HEK293 (cell line): ENCODE data around the gene KLC3.

Source experiments
- CTCF ChIA-PET: fragments of 350-600 bp; formaldehyde crosslinking; extraction: SDS; loops from one replicate; lab custom pipeline; 2021; ENCODE audit warnings: antibody characterized with exemption; lab: Yijun Ruan, JAX
- POLR2A ChIA-PET: fragments of 300-600 bp; formaldehyde crosslinking; extraction: SDS; loops from one replicate; lab custom pipeline; 2020; ENCODE audit warnings: antibody characterized with exemption, inconsistent platforms; lab: Yijun Ruan, JAX
- H3K27ac ChIP-seq: fragments of 200-500 bp; sonication (Bioruptor generic); 2 replicates; pipeline ENCODE4 v1.5.1; 2014; ENCODE audit warnings: low read depth, low read length, control low read depth, inconsistent platforms; ENCODE audit errors: extremely low read depth
- H3K36me3 ChIP-seq, 2 experiments: fragments of 200-500 bp in 1 of 2; sonication (Bioruptor generic) in 1 of 2; 1 replicate in 1 of 2; 2 replicates in 1 of 2; pipeline ENCODE4 v1.5.1; 2014 to 2017; ENCODE audit warnings: inconsistent platforms in 2 of 2, low read length in 2 of 2; ENCODE audit not compliant: control insufficient read depth in 2 of 2, insufficient read depth in 1 of 2
- H3K4me1 ChIP-seq: fragments of 200-500 bp; sonication (Bioruptor generic); 2 replicates; pipeline ENCODE4 v1.5.1; 2014; ENCODE audit warnings: mild to moderate bottlenecking, low read length, inconsistent platforms; ENCODE audit not compliant: control insufficient read depth, insufficient read depth
- H3K4me3 ChIP-seq: 2 replicates; pipeline ENCODE4 v1.5.1; 2011; ENCODE audit warnings: low read depth, mild to moderate bottlenecking, control low read depth, low read length, moderate library complexity
- H3K9me3 ChIP-seq: fragments of 200-500 bp; sonication (Bioruptor generic); 2 replicates; pipeline ENCODE4 v1.5.1; 2014; ENCODE audit warnings: low read depth, low read length, inconsistent platforms; ENCODE audit not compliant: control insufficient read depth, insufficient read depth
- GLIS2 ChIP-seq: fragments of 450-650 bp; formaldehyde crosslinking; IDR thresholded peaks from 2 replicates; pipeline ENCODE4 v1.5.1; 2016; ENCODE audit warnings: missing biosample characterization, missing genetic modification characterization
- ZFHX2 ChIP-seq: fragments of 450-650 bp; formaldehyde crosslinking; conservative IDR thresholded peaks from 2 replicates; pipeline ENCODE4 v1.5.1; 2016; ENCODE audit warnings: missing biosample characterization, missing genetic modification characterization
- ZNF114 ChIP-seq: fragments of 450-650 bp; formaldehyde crosslinking; IDR thresholded peaks from 2 replicates; pipeline ENCODE4 v1.5.0; 2017; ENCODE audit warnings: missing biosample characterization, missing genetic modification characterization
- ZNF16 ChIP-seq: fragments of 450-650 bp; formaldehyde crosslinking; IDR thresholded peaks from 2 replicates; pipeline ENCODE4 v1.5.1; 2016; ENCODE audit warnings: low read depth, missing biosample characterization, missing genetic modification characterization
- ZNF175 ChIP-seq: fragments of 450-650 bp; formaldehyde crosslinking; IDR thresholded peaks from 2 replicates; pipeline ENCODE4 v1.5.1; 2016; ENCODE audit warnings: missing biosample characterization, missing genetic modification characterization
- ZNF214 ChIP-seq: fragments of 450-650 bp; formaldehyde crosslinking; IDR thresholded peaks from 2 replicates; pipeline ENCODE4 v1.5.1; 2017; ENCODE audit warnings: missing biosample characterization, mild to moderate bottlenecking, missing genetic modification characterization, borderline replicate concordance
- ZNF266 ChIP-seq: fragments of 450-650 bp; formaldehyde crosslinking; IDR thresholded peaks from 2 replicates; pipeline ENCODE4 v1.5.1; 2016; ENCODE audit warnings: missing biosample characterization, missing genetic modification characterization, low read depth
- ZNF280C ChIP-seq: fragments of 450-650 bp; formaldehyde crosslinking; IDR thresholded peaks from 2 replicates; pipeline ENCODE4 v1.5.1; 2016; ENCODE audit warnings: missing biosample characterization, missing genetic modification characterization
- ZNF280D ChIP-seq: fragments of 450-650 bp; formaldehyde crosslinking; IDR thresholded peaks from 2 replicates; pipeline ENCODE4 v1.5.1; 2016; ENCODE audit warnings: missing biosample characterization, missing genetic modification characterization
- ZNF292 ChIP-seq: fragments of 450-650 bp; formaldehyde crosslinking; IDR thresholded peaks from 2 replicates; pipeline ENCODE4 v1.5.1; 2016; ENCODE audit warnings: low read depth, missing biosample characterization, missing genetic modification characterization, borderline replicate concordance
- ZNF404 ChIP-seq: fragments of 450-650 bp; formaldehyde crosslinking; IDR thresholded peaks from 2 replicates; pipeline ENCODE4 v1.5.1; 2017; ENCODE audit warnings: missing biosample characterization, missing genetic modification characterization
- ZNF473 ChIP-seq: fragments of 450-650 bp; formaldehyde crosslinking; IDR thresholded peaks from 2 replicates; pipeline ENCODE4 v1.5.1; 2017; ENCODE audit warnings: missing biosample characterization, missing genetic modification characterization
- ZNF610 ChIP-seq: fragments of 450-650 bp; formaldehyde crosslinking; IDR thresholded peaks from 2 replicates; pipeline ENCODE4 v1.5.1; 2016; ENCODE audit warnings: missing biosample characterization, missing genetic modification characterization, borderline replicate concordance
- ZNF658 ChIP-seq: fragments of 450-650 bp; formaldehyde crosslinking; IDR thresholded peaks from 2 replicates; pipeline ENCODE4; 2016; ENCODE audit warnings: missing biosample characterization, missing genetic modification characterization
- ZNF670 ChIP-seq: fragments of 450-650 bp; formaldehyde crosslinking; IDR thresholded peaks from 2 replicates; pipeline ENCODE4 v1.5.1; 2016; ENCODE audit warnings: missing biosample characterization, missing genetic modification characterization, low read depth
- ZNF677 ChIP-seq: fragments of 450-650 bp; IDR thresholded peaks from 2 replicates; pipeline ENCODE4 v1.5.0; 2018; ENCODE audit warnings: missing biosample characterization, mild to moderate bottlenecking, missing genetic modification characterization, moderate library complexity
- ZNF843 ChIP-seq: fragments of 450-650 bp; formaldehyde crosslinking; IDR thresholded peaks from 2 replicates; pipeline ENCODE4 v1.5.1; 2016; ENCODE audit warnings: missing biosample characterization, missing genetic modification characterization
- TF ChIP-seq, protein P1 (sequence below): fragments of 450-650 bp; formaldehyde crosslinking; IDR thresholded peaks from 2 replicates; pipeline ENCODE4 v1.5.1; 2016; ENCODE audit warnings: missing biosample characterization, missing genetic modification characterization
- TF ChIP-seq, protein P2 (sequence below): fragments of 450-650 bp; formaldehyde crosslinking; IDR thresholded peaks from 2 replicates; pipeline ENCODE4 v1.5.1; 2016; ENCODE audit warnings: missing biosample characterization, missing genetic modification characterization, low read depth

KLC3 gene

GRCh38 chr19:45299719-45300118 is 40.8 kb upstream of the KLC3 start:
- Histone ChIP-seq H3K36me3 (peaks cover 23 to 60% of the 10 kb centered on the region in 2 experiments), H3K9me3 (no peaks in the 10 kb centered on the region), H3K4me1 (no peaks in the 10 kb centered on the region), H3K27ac (0 out of 2 replicates have a peak overlapping the region, but pooled peaks have one; percentile 3), H3K4me3 (no peak overlapping the region)
- ChIA-PET CTCF (no interaction called here), POLR2A (interaction anchor here (0.6 kb wide), 1 partner anchor 14 kb away, joined by 4 read pairs; no protein-coding TSS in a partner anchor)
- TF ChIP-seq ZNF658 (no peak), GLIS2 (no peak), ZNF404 (no peak), ZNF610 (no peak), ZNF266 (tag by site-specific recombination) (no peak), ZNF677 (tag by site-specific recombination) (no peak), ZFHX2 (no peak), ZNF16 (tag by site-specific recombination) (no peak), ZNF175 (tag by site-specific recombination) (no peak), ZNF292 (tag by site-specific recombination) (no peak)
- TF ChIP-seq, protein P1, sequence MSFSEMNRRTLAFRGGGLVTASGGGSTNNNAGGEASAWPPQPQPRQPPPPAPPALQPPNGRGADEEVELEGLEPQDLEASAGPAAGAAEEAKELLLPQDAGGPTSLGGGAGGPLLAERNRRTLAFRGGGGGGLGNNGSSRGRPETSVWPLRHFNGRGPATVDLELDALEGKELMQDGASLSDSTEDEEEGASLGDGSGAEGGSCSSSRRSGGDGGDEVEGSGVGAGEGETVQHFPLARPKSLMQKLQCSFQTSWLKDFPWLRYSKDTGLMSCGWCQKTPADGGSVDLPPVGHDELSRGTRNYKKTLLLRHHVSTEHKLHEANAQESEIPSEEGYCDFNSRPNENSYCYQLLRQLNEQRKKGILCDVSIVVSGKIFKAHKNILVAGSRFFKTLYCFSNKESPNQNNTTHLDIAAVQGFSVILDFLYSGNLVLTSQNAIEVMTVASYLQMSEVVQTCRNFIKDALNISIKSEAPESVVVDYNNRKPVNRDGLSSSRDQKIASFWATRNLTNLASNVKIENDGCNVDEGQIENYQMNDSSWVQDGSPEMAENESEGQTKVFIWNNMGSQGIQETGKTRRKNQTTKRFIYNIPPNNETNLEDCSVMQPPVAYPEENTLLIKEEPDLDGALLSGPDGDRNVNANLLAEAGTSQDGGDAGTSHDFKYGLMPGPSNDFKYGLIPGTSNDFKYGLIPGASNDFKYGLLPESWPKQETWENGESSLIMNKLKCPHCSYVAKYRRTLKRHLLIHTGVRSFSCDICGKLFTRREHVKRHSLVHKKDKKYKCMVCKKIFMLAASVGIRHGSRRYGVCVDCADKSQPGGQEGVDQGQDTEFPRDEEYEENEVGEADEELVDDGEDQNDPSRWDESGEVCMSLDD (tag by site-specific recombination), result no peak

- H3K9me3 ChIP-seq, result no peaks in the 10 kb centered on the region
- H3K27ac ChIP-seq, result no peak overlapping the region
- CTCF ChIA-PET, result no interaction called here
- POLR2A ChIA-PET, result no interaction called here
- H3K4me3 ChIP-seq, result no peak overlapping the region
- peaks cover 14 to 37% of the 10 kb centered on the region in 2 experiments; a peak in 2 of 3 replicates for H3K36me3 ChIP-seq
- no peaks in the 10 kb centered on the region for H3K4me1 ChIP-seq
- no peak for TF ChIP-seq ZNF473
- no peak for TF ChIP-seq ZNF280D (tag by site-specific recombination)
- no peak for TF ChIP-seq ZNF843
- no peak for TF ChIP-seq ZNF214 (tag by site-specific recombination)
- TF ChIP-seq, protein P2, sequence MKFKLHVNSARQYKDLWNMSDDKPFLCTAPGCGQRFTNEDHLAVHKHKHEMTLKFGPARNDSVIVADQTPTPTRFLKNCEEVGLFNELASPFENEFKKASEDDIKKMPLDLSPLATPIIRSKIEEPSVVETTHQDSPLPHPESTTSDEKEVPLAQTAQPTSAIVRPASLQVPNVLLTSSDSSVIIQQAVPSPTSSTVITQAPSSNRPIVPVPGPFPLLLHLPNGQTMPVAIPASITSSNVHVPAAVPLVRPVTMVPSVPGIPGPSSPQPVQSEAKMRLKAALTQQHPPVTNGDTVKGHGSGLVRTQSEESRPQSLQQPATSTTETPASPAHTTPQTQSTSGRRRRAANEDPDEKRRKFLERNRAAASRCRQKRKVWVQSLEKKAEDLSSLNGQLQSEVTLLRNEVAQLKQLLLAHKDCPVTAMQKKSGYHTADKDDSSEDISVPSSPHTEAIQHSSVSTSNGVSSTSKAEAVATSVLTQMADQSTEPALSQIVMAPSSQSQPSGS, result no peak
- no peak for TF ChIP-seq ZNF670
- TF ChIP-seq ZNF266 (tag by site-specific recombination), result no peak
- no peak for TF ChIP-seq ZNF114 (tag by site-specific recombination)
- TF ChIP-seq ZNF280C, result no peak
- TF ChIP-seq, all 188 proteins: peak for 0
Measured at GRCh38 chr19:45302416-45302815, 38.1 kb upstream of the KLC3 start.
